Activated CD4-positive, alpha-beta T cell treated with anti-CD3 and anti-CD28 coated beads, Interleukin-2, amount 10 ng/mL, durations not matched to agents 7 days and 5 days (primary cell): ENCODE data around the gene AGMO. TPM values are rescaled to one million over a fixed set of nuclear protein-coding genes. Genes with fewer than 3 reads are reported as not detected.

Experiments
- CTCF ChIA-PET: fragments of 350-600 bp; sonication (Branson Sonifier 250); formaldehyde crosslinking; loops from one replicate; lab custom pipeline; 2021; ENCODE audit warnings: antibody characterized with exemption; lab: Charles Lee
- POLR2A ChIA-PET: fragments of 350-600 bp; sonication (Branson Sonifier 250); formaldehyde crosslinking; loops from one replicate; lab custom pipeline; 2021; ENCODE audit warnings: antibody characterized with exemption; lab: Charles Lee
- DNase-seq: peaks from one replicate; pipeline ENCODE4 v3.0.0-alpha.2; 2020
- H3K27ac Mint-ChIP-seq: one replicate; pipeline ENCODE4 v1.8.0; 2021; ENCODE audit warnings: mild to moderate bottlenecking, moderate library complexity, mixed read lengths
- H3K27me3 Mint-ChIP-seq: one replicate; pipeline ENCODE4 v1.8.0; 2021; ENCODE audit warnings: mixed read lengths
- H3K36me3 Mint-ChIP-seq: one replicate; pipeline ENCODE4 v1.8.0; 2021; ENCODE audit warnings: low read depth, mixed read lengths
- H3K4me1 Mint-ChIP-seq: one replicate; pipeline ENCODE4 v1.8.0; 2021; ENCODE audit warnings: mixed read lengths
- H3K4me3 Mint-ChIP-seq: one replicate; pipeline ENCODE4 v1.8.0; 2021; ENCODE audit warnings: mild to moderate bottlenecking, moderate library complexity, mixed read lengths
- H3K9me3 Mint-ChIP-seq: one replicate; pipeline ENCODE4 v1.8.0; 2021; ENCODE audit warnings: mixed read lengths
- total RNA-seq, 2 experiments: library from RNA; stranded (reverse); gene quantifications; one replicate each; pipeline ENCODE4 v1.2.3, GENCODE V29; 2021

AGMO gene
- not detected for total RNA-seq

DNA sequence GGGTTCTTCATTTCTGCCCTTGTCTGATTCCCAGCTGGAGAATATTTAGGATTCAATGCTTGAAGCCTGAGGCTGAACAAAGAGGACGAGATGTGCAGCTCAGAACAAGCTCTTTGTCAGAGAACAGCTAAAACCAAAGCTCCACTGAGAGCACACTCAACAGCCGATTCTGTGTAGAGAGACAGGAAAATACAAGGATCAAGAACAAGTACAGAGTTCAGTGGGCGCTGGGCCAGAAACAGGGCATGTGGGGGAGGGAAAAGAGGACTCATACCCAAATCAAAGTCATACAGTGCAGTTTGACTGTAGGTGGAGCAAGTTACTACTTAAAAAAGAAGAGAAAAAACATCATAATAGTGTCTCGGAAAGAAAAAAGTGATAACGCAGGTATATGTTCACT is at the start of gene AGMO:
Gene AGMO, minus strand, starts transcription at position 181 of the 400 bp plus-strand sequence.
- H3K36me3 Mint-ChIP-seq: no peaks in the 10 kb centered on the region
- H3K4me3 Mint-ChIP-seq: no peak within 1 kb of the TSS
- CTCF ChIA-PET: no interaction called here
- DNase-seq: no peak
- POLR2A ChIA-PET: interaction anchor here (0.7 kb wide), 1 partner anchor 26 kb away, joined by 3 read pairs; no protein-coding TSS in a partner anchor
- no peaks in the 10 kb centered on the region for H3K4me1 Mint-ChIP-seq
- H3K27ac Mint-ChIP-seq: no peak within 1 kb of the TSS
- peaks cover 8% of the 10 kb centered on the region for H3K9me3 Mint-ChIP-seq
- no peaks in the 10 kb centered on the region for H3K27me3 Mint-ChIP-seq

DNA sequence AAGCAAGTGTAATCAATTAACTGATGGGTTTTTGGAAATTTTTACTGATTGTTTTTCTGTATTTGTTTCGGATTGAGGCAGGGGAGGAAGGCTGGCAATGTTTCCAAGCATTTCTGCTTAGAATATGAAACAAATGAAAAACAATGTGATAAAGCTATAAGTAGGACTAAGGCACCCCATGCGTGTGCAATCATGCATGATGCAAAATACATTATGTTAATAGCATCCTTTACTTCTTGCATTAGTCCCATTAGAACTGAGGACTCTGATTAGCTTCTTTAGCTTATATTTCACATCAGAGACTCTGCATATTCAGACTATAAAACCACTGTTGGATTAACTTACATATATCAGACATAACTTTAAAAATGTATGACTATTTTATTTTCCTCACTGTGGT is 48.7 kb upstream of the AGMO start:
- Mint-ChIP-seq H3K9me3 (no peaks in the 10 kb centered on the region), H3K36me3 (no peaks in the 10 kb centered on the region), H3K4me1 (no peaks in the 10 kb centered on the region), H3K27ac (no peak overlapping the region), H3K27me3 (no peaks in the 10 kb centered on the region), H3K4me3 (no peak overlapping the region)
- POLR2A ChIA-PET: no interaction called here
- DNase-seq: no peak
- CTCF ChIA-PET: no interaction called here

DNA sequence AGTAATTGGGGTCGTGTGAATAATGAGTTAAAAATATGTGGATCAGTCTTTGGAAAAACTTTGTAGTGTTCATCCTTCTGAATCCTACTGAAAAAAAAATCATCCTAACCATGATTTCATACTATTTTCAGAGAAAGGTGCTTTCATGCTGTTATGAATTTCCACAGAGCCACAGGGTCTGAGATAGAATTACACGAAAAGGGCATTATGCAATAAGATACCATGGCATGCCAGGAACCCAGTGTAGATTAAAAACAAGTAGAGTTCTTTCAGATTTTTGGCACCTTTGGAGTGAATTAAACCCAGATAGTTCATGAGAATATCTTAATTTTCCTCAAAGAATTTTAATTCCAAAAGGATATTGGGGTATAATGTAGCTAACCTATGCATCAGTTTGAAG is 47.5 kb upstream of the AGMO start:
- Mint-ChIP-seq H3K27me3 (no peaks in the 10 kb centered on the region), H3K4me3 (no peak overlapping the region), H3K36me3 (no peaks in the 10 kb centered on the region), H3K9me3 (no peaks in the 10 kb centered on the region), H3K4me1 (no peaks in the 10 kb centered on the region), H3K27ac (no peak overlapping the region)
- ChIA-PET CTCF (no interaction called here), POLR2A (no interaction called here)
- DNase-seq: no peak

DNA sequence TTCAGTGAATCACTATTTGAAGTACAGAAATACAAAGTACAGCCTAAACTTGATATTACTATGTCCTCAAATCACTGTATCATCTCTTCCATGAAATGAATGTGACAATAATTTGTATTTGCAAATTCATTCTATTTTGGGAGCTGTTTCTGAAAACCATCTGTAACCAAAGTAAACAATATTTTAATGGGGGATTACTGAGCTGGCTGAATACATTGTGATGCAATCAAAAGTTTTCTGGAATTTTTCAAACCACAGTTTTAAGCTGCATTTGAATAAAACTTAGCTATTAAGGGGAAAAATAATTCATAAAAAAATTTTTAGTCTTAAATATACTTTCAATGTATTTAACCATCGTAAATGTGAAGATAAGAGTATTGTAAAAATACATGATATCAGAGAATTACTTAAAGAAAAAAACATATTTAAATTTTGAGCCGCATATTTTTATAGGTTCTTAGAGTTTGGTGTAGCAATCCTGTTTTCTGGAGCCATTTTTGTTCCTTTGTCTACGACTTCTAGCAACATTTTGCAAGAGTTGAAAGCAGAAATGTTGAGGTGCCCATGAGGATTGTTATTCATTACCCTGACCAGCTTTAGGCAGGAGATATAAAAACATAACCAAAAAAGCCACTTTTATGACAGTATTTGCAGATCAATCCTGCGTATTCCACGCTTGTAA is 45.9 kb upstream of the AGMO start:
- no peaks in the 10 kb centered on the region for H3K27me3 Mint-ChIP-seq
- POLR2A ChIA-PET: no interaction called here

DNA sequence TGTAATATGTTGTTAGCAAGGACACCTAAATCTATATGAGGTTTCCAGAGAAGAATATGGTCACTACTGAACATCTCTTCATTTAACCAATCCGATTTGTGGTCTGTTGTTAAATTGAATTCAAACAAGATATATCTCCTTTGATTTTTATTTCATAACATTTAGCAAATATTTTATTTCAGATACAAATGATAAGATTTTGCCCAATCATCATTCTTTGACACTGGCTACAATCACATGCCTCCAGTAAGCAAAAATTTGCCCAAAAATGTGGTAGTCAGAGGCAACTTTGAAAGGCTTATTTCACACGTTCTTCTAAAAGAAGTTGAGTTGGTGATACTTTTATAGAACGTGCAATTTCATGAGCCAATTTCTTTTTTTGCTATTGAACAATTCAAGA is 44.7 kb upstream of the AGMO start:
- H3K36me3 Mint-ChIP-seq: no peaks in the 10 kb centered on the region
- H3K27me3 Mint-ChIP-seq: no peaks in the 10 kb centered on the region
- H3K4me1 Mint-ChIP-seq: no peaks in the 10 kb centered on the region
- ChIA-PET POLR2A (no interaction called here), CTCF (no interaction called here)
- DNase-seq: no peak
- no peaks in the 10 kb centered on the region for H3K9me3 Mint-ChIP-seq
- no peak overlapping the region for H3K4me3 Mint-ChIP-seq
- H3K27ac Mint-ChIP-seq: no peak overlapping the region

More for the DNA sequence above, 45.9 kb upstream of the AGMO start:
- Mint-ChIP-seq H3K27ac (no peak overlapping the region), H3K4me3 (no peak overlapping the region), H3K36me3 (no peaks in the 10 kb centered on the region), H3K4me1 (no peaks in the 10 kb centered on the region), H3K9me3 (no peaks in the 10 kb centered on the region)
- no peak for DNase-seq
- CTCF ChIA-PET: no interaction called here

DNA sequence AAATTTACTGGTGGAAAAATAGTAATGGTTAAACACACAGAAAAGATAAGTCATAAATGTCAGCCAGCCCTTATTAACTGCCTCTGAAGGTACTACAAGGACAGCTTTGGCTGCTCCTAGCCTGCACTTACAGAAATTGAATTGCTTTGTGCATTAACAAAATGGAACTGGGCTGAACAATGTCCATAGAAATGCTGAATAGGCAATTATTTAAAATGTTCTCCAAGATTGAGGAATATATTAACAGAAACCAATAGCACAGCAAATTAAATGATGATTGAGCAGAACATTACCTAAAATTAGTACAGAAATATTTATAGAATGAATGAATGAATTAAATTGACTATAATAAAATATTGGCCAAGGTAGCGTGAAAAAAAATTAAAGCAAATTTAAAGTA is 42.4 kb upstream of the AGMO start:
- Mint-ChIP-seq H3K4me1 (no peaks in the 10 kb centered on the region), H3K27me3 (no peaks in the 10 kb centered on the region), H3K4me3 (no peak overlapping the region), H3K36me3 (no peaks in the 10 kb centered on the region), H3K9me3 (peaks cover 2% of the 10 kb centered on the region), H3K27ac (no peak overlapping the region)
- DNase-seq: no peak
- ChIA-PET POLR2A (no interaction called here), CTCF (no interaction called here)

DNA sequence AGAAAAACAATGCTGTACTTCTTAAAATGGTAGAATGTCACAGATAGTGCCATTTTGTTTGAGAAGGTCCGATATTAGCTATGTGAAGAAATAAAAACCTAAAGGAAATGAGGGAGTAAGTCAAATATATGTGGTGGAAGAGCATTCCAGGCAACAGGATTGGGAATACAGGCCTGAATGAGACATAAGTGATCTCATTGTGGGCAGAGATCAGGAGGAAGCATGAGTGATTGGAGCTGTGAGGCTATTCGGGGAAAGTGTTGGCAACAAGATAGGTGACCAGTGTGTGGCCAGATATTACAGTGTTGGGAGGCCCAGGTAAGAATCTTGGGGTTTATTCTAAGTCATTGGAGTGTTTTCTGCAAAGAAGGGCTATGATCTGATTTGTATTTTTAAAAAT is 41.3 kb upstream of the AGMO start:
- POLR2A ChIA-PET: no interaction called here
- CTCF ChIA-PET: no interaction called here
- H3K36me3 Mint-ChIP-seq: no peaks in the 10 kb centered on the region
- H3K4me3 Mint-ChIP-seq: no peak overlapping the region
- DNase-seq: no peak
- H3K27ac Mint-ChIP-seq: no peak overlapping the region
- H3K9me3 Mint-ChIP-seq: peaks cover 2% of the 10 kb centered on the region
- H3K4me1 Mint-ChIP-seq: no peaks in the 10 kb centered on the region
- H3K27me3 Mint-ChIP-seq: no peaks in the 10 kb centered on the region

DNA sequence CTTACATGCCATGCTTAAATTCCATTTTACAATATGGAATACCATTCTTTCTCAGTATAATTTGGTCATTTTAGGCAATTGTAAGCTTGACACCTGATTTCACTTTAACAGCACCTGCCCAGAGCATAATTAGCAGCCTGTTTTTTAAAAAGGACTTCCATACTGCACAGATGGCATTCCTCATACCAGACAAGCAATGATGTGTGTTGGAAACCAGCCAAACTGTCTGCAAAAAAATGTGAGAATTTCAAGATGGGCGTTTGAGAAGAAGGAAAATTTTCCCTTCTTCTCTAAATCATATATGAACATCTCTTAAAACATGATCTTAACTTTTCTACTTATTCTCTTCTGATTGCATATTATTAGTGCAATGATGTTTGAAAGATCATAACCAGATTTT is 40.4 kb upstream of the AGMO start:
- POLR2A ChIA-PET: no interaction called here
- no peak overlapping the region for H3K4me3 Mint-ChIP-seq
- peaks cover 2% of the 10 kb centered on the region for H3K9me3 Mint-ChIP-seq
- H3K27ac Mint-ChIP-seq: no peak overlapping the region
- no peaks in the 10 kb centered on the region for H3K4me1 Mint-ChIP-seq
- no peaks in the 10 kb centered on the region for H3K36me3 Mint-ChIP-seq
- no peaks in the 10 kb centered on the region for H3K27me3 Mint-ChIP-seq
- CTCF ChIA-PET: no interaction called here
- no peak for DNase-seq

DNA sequence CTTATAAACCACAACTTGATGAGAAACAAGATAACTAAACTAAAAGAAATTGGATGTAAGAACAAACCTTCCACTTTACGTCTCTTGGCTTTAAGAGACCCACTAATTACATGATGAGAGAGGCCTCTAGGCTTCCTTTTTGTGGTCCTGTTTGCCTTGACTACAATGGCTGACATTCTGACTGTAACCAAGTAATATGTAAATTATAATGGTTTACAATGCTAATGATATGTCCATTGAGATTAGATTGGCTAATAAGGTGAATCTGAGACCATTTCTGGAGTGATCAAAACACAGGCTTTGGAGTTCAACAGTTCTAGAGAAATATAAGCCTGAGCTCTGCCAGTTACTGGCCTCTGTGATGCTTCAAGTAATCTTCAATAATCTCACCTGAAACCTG is 39.4 kb upstream of the AGMO start:
- DNase-seq: no peak
- peaks cover 5% of the 10 kb centered on the region for H3K9me3 Mint-ChIP-seq
- H3K4me1 Mint-ChIP-seq: no peaks in the 10 kb centered on the region
- H3K4me3 Mint-ChIP-seq: no peak overlapping the region
- no peak overlapping the region for H3K27ac Mint-ChIP-seq
- POLR2A ChIA-PET: no interaction called here
- H3K27me3 Mint-ChIP-seq: no peaks in the 10 kb centered on the region
- no peaks in the 10 kb centered on the region for H3K36me3 Mint-ChIP-seq
- CTCF ChIA-PET: no interaction called here

DNA sequence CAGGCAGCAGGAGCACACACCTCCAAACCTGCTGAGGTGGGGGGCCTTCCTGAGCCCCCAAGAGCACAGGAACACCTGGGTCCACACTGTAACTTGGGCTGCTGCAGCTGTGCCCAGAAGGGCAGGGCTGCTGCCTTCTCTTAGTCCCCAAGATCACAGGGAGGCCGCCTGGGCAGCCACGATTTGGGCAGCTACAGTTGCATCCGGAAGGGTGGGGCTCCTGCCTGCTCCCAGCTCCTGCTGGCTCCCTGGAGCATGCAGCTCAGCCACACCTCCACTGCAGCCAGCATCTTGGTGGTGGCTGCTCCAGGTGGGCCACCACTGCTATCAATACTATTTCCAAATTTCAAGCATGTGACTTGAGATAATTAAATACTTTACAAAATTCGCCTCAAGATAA is 38.5 kb upstream of the AGMO start:
- Mint-ChIP-seq H3K9me3 (peaks cover 5% of the 10 kb centered on the region), H3K4me1 (no peaks in the 10 kb centered on the region), H3K36me3 (no peaks in the 10 kb centered on the region), H3K4me3 (no peak overlapping the region), H3K27me3 (no peaks in the 10 kb centered on the region), H3K27ac (no peak overlapping the region)
- POLR2A ChIA-PET: no interaction called here
- CTCF ChIA-PET: no interaction called here
- no peak for DNase-seq

DNA sequence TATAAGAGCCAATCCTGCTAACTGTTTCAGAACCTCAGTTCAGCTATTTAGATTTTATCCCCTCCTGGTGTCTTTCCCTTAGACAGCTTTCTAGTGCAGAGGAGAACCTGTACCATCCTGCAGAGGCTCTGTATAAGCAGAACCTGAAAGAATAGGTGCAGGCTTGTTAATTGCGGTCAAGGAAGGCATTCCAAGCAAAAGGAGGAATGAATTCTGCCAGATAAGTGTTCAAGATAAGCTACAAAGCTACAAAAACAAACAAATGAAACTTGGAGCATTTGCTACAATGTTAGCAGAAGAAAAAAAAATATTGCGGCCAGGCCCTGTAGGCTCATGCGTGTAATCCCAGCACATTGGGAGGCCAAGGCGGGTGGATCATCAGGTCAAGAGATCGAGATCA is 32.6 kb upstream of the AGMO start:
- Mint-ChIP-seq H3K27me3 (no peaks in the 10 kb centered on the region), H3K4me1 (no peaks in the 10 kb centered on the region), H3K36me3 (no peaks in the 10 kb centered on the region), H3K4me3 (no peak overlapping the region), H3K27ac (no peak overlapping the region), H3K9me3 (peaks cover 6% of the 10 kb centered on the region)
- ChIA-PET CTCF (no interaction called here), POLR2A (no interaction called here)
- DNase-seq: no peak

DNA sequence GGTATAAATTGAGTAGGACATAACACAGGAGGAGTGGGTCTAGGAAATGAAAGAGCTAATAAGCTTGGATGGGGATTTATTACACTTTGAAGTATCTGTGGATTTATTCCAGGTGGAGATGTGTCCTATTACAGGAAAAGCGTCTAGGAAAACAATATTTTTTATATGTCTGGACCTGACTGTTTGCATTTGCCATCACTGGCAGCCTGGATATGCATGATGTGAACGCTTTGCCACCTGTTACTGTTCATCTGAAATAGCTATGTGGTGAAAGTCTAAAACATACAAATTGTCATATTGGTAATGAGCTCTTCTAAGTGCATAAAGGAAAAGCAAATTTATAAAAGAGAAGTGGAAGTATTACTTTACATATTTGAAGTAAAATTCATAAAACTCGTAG is 31.6 kb upstream of the AGMO start:
- H3K4me1 Mint-ChIP-seq: no peaks in the 10 kb centered on the region

DNA sequence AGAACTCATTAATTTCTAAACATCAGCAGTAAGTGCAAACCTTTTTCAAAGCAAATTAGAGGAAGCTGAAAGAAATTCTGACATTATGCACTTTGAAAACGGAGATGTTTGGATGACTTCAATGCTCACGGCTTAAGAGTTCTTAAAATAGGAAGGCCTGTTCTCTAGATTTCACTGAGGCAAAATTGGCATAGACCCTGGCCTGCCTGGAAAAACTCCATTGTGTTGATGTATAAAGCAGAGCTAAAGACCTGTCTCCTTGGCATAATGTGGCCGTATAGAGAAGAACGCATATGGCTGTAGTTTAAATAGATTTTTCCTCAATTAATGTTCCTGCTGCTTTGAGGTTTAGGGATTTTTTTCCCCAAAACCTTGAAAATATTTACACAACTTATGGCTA is 24.5 kb upstream of the AGMO start:
- H3K27ac Mint-ChIP-seq: no peak overlapping the region
- ChIA-PET POLR2A (no interaction called here), CTCF (no interaction called here)
- DNase-seq: no peak
- peaks cover 13% of the 10 kb centered on the region for H3K9me3 Mint-ChIP-seq
- H3K4me1 Mint-ChIP-seq: no peaks in the 10 kb centered on the region
- no peak overlapping the region for H3K4me3 Mint-ChIP-seq
- no peaks in the 10 kb centered on the region for H3K27me3 Mint-ChIP-seq
- no peaks in the 10 kb centered on the region for H3K36me3 Mint-ChIP-seq

More for the DNA sequence above, 31.6 kb upstream of the AGMO start:
- Mint-ChIP-seq H3K27ac (no peak overlapping the region), H3K27me3 (no peaks in the 10 kb centered on the region), H3K9me3 (peaks cover 6% of the 10 kb centered on the region), H3K36me3 (no peaks in the 10 kb centered on the region), H3K4me3 (no peak overlapping the region)
- ChIA-PET CTCF (no interaction called here), POLR2A (no interaction called here)
- no peak for DNase-seq

DNA sequence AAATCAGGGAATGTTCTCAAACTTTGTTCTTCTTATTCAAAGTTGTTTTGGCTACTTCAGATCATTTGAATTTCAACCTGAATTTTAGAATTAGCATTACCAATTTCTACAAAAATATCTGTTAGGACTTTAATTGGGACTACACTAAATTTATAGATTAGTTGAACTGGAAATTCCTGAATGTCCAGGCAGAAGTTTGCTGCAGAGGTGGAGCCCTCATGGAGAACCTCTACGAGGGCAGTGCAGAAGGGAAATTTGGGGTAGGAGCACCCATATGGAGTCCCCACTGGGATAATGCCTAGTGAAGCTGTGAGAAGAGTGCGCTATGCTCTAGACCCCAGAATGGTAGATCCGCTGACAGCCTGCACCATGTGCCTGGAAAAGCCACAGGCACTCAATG is 22.8 kb upstream of the AGMO start:
- Mint-ChIP-seq H3K27ac (no peak overlapping the region), H3K27me3 (no peaks in the 10 kb centered on the region), H3K4me3 (no peak overlapping the region), H3K36me3 (no peaks in the 10 kb centered on the region), H3K4me1 (no peaks in the 10 kb centered on the region), H3K9me3 (peaks cover 10% of the 10 kb centered on the region)
- CTCF ChIA-PET: no interaction called here
- POLR2A ChIA-PET: no interaction called here
- no peak for DNase-seq
